K562 (cell line): Measurements from ENCODE around the gene RPP14. TPM values are rescaled to one million over a fixed set of nuclear protein-coding genes. Genes with fewer than 3 reads are reported as not detected.

Experiments
- ATAC-seq: fragments of 200-7000 bp; cut with Tn5 transposase; 3 replicates; pipeline ENCODE4 v1.9.1; 2020; ENCODE audit warnings: moderate library complexity
- BruUV-seq: library from RNA; stranded (reverse); fragments of 400-500 nt; replicated peaks from 2 replicates; lab custom pipeline; 2021; lab: Mats Ljungman, UMichigan
- CTCF ChIA-PET: fragments of 300-600 bp; formaldehyde crosslinking; extraction: SDS; loops from one replicate; lab custom pipeline; 2021; ENCODE audit warnings: low intra/inter-chr PET ratio; lab: Yijun Ruan, JAX
- POLR2A ChIA-PET: fragments of 300-600, 350-650 bp; sonication (Branson Sonifier 250); formaldehyde crosslinking; extraction: SDS; loops from one replicate; lab custom pipeline; 2021; ENCODE audit warnings: antibody characterized with exemption, inconsistent platforms; lab: Yijun Ruan, JAX
- DNase-seq, 4 experiments: peaks; one replicate each; pipeline versions ENCODE4 v3.0.0 to v3.0.0-alpha.2; 2011 to 2018; ENCODE audit warnings: low spot score in 3 of 4, mixed read lengths in 3 of 4; ENCODE audit errors: extremely low read depth in 1 of 4
- FAIRE-seq: peaks from 2 replicates; lab custom pipeline; 2011; peaks lifted over from hg19 to GRCh38; lab: Jason Lieb, UNC
- H2AFZ ChIP-seq: 2 replicates; pipeline ENCODE4 v1.6.0; 2011; ENCODE audit warnings: low read depth, low read length, control low read depth, inconsistent platforms
- H3K27ac ChIP-seq: fragments of 200-600 bp; 3 replicates; pipeline ENCODE4 v1.8.0; 2011; ENCODE audit warnings: low read depth, mild to moderate bottlenecking, control low read depth, inconsistent platforms, low read length, moderate library complexity, mixed read lengths; ENCODE audit errors: extremely low read depth
- H3K27me3 ChIP-seq, 2 experiments: fragments of 300-600 bp in 1 of 2; 2 replicates in 1 of 2; 3 replicates in 1 of 2; pipeline versions ENCODE4 v1.6.0 to v1.8.0; 2011; ENCODE audit warnings: inconsistent platforms in 2 of 2, low read length in 2 of 2, mild to moderate bottlenecking in 1 of 2, mixed read lengths in 1 of 2, moderate library complexity in 1 of 2; ENCODE audit not compliant: control insufficient read depth in 2 of 2, insufficient read depth in 2 of 2
- H3K36me3 ChIP-seq: fragments of 300-600 bp; 3 replicates; pipeline ENCODE4 v1.8.0; 2011; ENCODE audit warnings: mild to moderate bottlenecking, low read length, inconsistent platforms; ENCODE audit not compliant: control insufficient read depth, insufficient read depth
- H3K4me1 ChIP-seq, 2 experiments: fragments of 200-600 bp in 1 of 2; replicated peaks in 1 of 2; 2 replicates in 1 of 2; 3 replicates in 1 of 2; pipeline versions ENCODE4 v1.5.1 to v1.8.0; 2011; ENCODE audit warnings: inconsistent platforms in 2 of 2, low read length in 2 of 2, mild to moderate bottlenecking in 1 of 2, mixed read lengths in 1 of 2, moderate library complexity in 1 of 2; ENCODE audit not compliant: control insufficient read depth in 2 of 2, insufficient read depth in 2 of 2
- H3K4me2 ChIP-seq: 2 replicates; pipeline ENCODE4 v1.6.1; 2011; ENCODE audit warnings: low read length, control low read depth, inconsistent platforms, mixed read lengths; ENCODE audit not compliant: insufficient read depth
- H3K4me3 ChIP-seq: fragments of 200-600 bp; sonication (generic), shearing (Covaris generic); 2 replicates; pipeline ENCODE4 v1.5.1; 2016; ENCODE audit warnings: control low read depth, inconsistent platforms
- H3K79me2 ChIP-seq: fragments of 200-600 bp; 3 replicates; pipeline ENCODE4 v1.8.0; 2011; ENCODE audit warnings: low read length, inconsistent platforms; ENCODE audit not compliant: control insufficient read depth, insufficient read depth
- H3K9ac ChIP-seq, 2 experiments: 2 replicates each; pipeline versions ENCODE4 v1.6.0 to v1.6.1; 2011; ENCODE audit warnings: low read depth in 2 of 2, low read length in 2 of 2, control low read depth in 1 of 2, inconsistent platforms in 1 of 2, mild to moderate bottlenecking in 1 of 2, mixed read lengths in 1 of 2; ENCODE audit not compliant: insufficient read depth in 1 of 2
- H3K9me1 ChIP-seq: one replicate; pipeline ENCODE4 v1.6.0; 2011; ENCODE audit warnings: inconsistent platforms, mild to moderate bottlenecking, low read length, moderate library complexity; ENCODE audit not compliant: control insufficient read depth, insufficient read depth
- H3K9me3 ChIP-seq: replicated peaks from 2 replicates; pipeline ENCODE4 v1.5.1; 2011; ENCODE audit warnings: low read depth, low read length, inconsistent platforms; ENCODE audit not compliant: control insufficient read depth, insufficient read depth
- H4K20me1 ChIP-seq: replicated peaks from 2 replicates; pipeline ENCODE4 v1.6.1; 2011; ENCODE audit warnings: low read length, inconsistent platforms, mixed read lengths; ENCODE audit not compliant: control insufficient read depth, insufficient read depth
- CTCF ChIP-seq, 3 experiments: IDR thresholded peaks in 2 of 3; conservative IDR thresholded peaks in 1 of 3; 2 replicates each; pipeline ENCODE4 v1.5.1; 2011 to 2012; ENCODE audit warnings: low read length in 3 of 3, mild to moderate bottlenecking in 3 of 3, control low read depth in 2 of 3, improper control_type of control experiment in 1 of 3, inconsistent platforms in 1 of 3, low read depth in 1 of 3, mixed read lengths in 1 of 3, moderate library complexity in 1 of 3; ENCODE audit not compliant: insufficient read depth in 2 of 3
- RAD21 ChIP-seq, 2 experiments: fragments of 250-450 bp in 1 of 2; fragments of 450-650 bp in 1 of 2; sonication (Bioruptor Pico) in 1 of 2; formaldehyde crosslinking in 1 of 2; IDR thresholded peaks in 1 of 2; conservative IDR thresholded peaks in 1 of 2; 2 replicates each; pipeline versions ENCODE4 v1.4.0 to v1.8.0; 2020 to 2022; ENCODE audit warnings: mild to moderate bottlenecking in 2 of 2, moderate library complexity in 1 of 2
- ZNF384 ChIP-seq: IDR thresholded peaks from 2 replicates; pipeline ENCODE4 v1.6.1; 2012; ENCODE audit warnings: low read depth, low read length, improper control_type of control experiment
- ZNF512 ChIP-seq: IDR thresholded peaks from 2 replicates; pipeline ENCODE4 v1.6.1; 2016; ENCODE audit warnings: missing genetic modification characterization, missing compliant biosample characterization
- WGBS: fragments of 100-300 bp; shearing (Covaris generic); methylation state at CpG from one replicate; pipeline ENCODE4 v1.1.6; 2016; ENCODE audit warnings: low coverage, mixed read lengths; ENCODE audit not compliant: insufficient coverage; ENCODE audit errors: missing lambda C conversion rate; 5-methylcytosine and 5-hydroxymethylcytosine counted together
- in situ Hi-C: fragments of 300-500 bp; cut with MboI; formaldehyde crosslinking; loops from 4 replicates; pipeline ENCODE4 v1.15.0; 2018; ENCODE audit warnings: inconsistent platforms, mixed read lengths
- intact Hi-C: fragments of 100-400 bp; cut with micrococcal nuclease; formaldehyde crosslinking; loops from 2 replicates; pipeline ENCODE4 v1.14.2; 2022
- polyA plus RNA-seq, 8 experiments: library from polyadenylated mRNA; depleted of rRNA in 4 of 8; stranded (reverse) in 5 of 8; unstranded in 3 of 8; fragments of >200 nt; fragmentation: Nextera tagmentation in 2 of 8; fragmentation: Illumina TruSeq in 1 of 8; extraction: Ambion mirVana in 2 of 8; extraction: Trizol in 1 of 8; gene quantifications; 2 replicates each; pipeline versions ENCODE4 v1.2.1 to v1.2.3, GENCODE V29; 2011 to 2014; ENCODE audit warnings: inconsistent platforms in 1 of 8, missing spikeins in 1 of 8
- total RNA-seq, 7 experiments: library from RNA; depleted of rRNA in 6 of 7; stranded (reverse); fragments of >200 nt in 6 of 7; fragmentation: Illumina TruSeq in 2 of 7; extraction: Trizol in 2 of 7; gene quantifications; 2 replicates each; pipeline versions ENCODE4 v1.2.1 to v1.2.3, GENCODE V29; 2011 to 2021; ENCODE audit warnings: low replicate concordance in 1 of 7

The RPP14 gene
- total and polyA plus RNA-seq, 9 of the 15 experiments (the other 6 are each of a cell fraction or from before 2014, with no cell fraction given), result 13.5 to 20.8 (median 15.4) TPM

GRCh38 chr3:58307639-58308215 lies 1.7 kb downstream of the RPP14 start:
- Histone ChIP-seq H3K9ac (peak overlapping the region; percentile 89 to 96; a peak in 3 of 4 replicates), H2AFZ (no peak overlapping the region), H3K4me2 (peak overlapping the region; percentile 88), H3K36me3 (peaks cover 46% of the 10 kb centered on the region; the same call in 2 of the 3 replicates), H3K9me1 (no peaks in the 10 kb centered on the region), H3K79me2 (peaks cover 43% of the 10 kb centered on the region), H3K9me3 (no peaks in the 10 kb centered on the region), H3K4me3 (peak overlapping the region; percentile 80), H4K20me1 (peaks cover 8% of the 10 kb centered on the region; the same call in 1 of the 2 replicates), H3K4me1 (peaks cover 0 to 7% of the 10 kb centered on the region in 2 experiments; a peak in 3 of 5 replicates)
- CTCF ChIA-PET, result interaction anchor here (0.9 to 1.5 kb wide), 2 partner anchors 107 to 225 kb away, joined by 4 to 5 read pairs; no protein-coding TSS in a partner anchor
- in situ Hi-C loops (loop anchor here (5.0 to 10.0 kb wide), 2 partner anchors 120 to 303 kb away; partner anchors contain the start of gene FLNB), intact Hi-C loops (loop anchor here (2.0 to 10.0 kb wide), 3 partner anchors 105 to 327 kb away; no protein-coding TSS in a partner anchor)
- POLR2A ChIA-PET, result interaction anchor here (0.6 to 2.4 kb wide), 5 partner anchors 9 to 184 kb away, joined by 3 to 18 read pairs (median 5); partner anchors contain the start of gene KCTD6
- 24% methylated on average over 6 of the region's 10 CpGs for WGBS
- FAIRE-seq (no peak), DNase-seq (peak in 3 of 4 experiments; percentile 15 to 46 (median 24))
- TF ChIP-seq ZNF512 (no peak), CTCF (IDR thresholded peaks at IDR 0.05 in 2 of 3, conservative IDR thresholded peaks at IDR 0.05 in 1 of 3; ENCODE audit: insufficient read depth in 2 of 3, low read depth in 1 of 3, low read length in 3 of 3) (peak; percentile 20 to 46 (median 41); a peak in 3 of 6 replicates), ZNF384 (peak; percentile 91), RAD21 (CRISPR knock-in tag; conservative IDR thresholded peaks at IDR 0.05 in 1 of 2, IDR thresholded peaks at IDR 0.05 in 1 of 2) (peak in 1 of 2 experiments; percentile 14; a peak in 1 of 4 replicates)
- TF ChIP-seq, all 486 proteins: peak for 3
- Histone ChIP-seq H3K27me3 (no peaks in the 10 kb centered on the region), H3K27ac (peak overlapping the region; percentile 22; the same call in 2 of the 3 replicates)
- ATAC-seq, result peak; percentile 21; the same call in 1 of the 3 replicates
- no TSS peak for BruUV-seq
